H1 (cell line): ENCODE measurements around the gene PNRC2. TPM values are rescaled to one million over a fixed set of nuclear protein-coding genes. Genes with fewer than 3 reads are reported as not detected.

Experiments
- CTCF ChIA-PET: fragments of 300-600 bp; sonication (Branson Sonifier 250); formaldehyde crosslinking; loops from one replicate; lab custom pipeline; 2021; ENCODE audit not compliant: partially characterized antibody; lab: Charles Lee
- POLR2A ChIA-PET: fragments of 300-600 bp; sonication (Branson Sonifier 250); formaldehyde crosslinking; loops from one replicate; lab custom pipeline; 2021; ENCODE audit warnings: inconsistent platforms; ENCODE audit not compliant: partially characterized antibody; lab: Charles Lee
- DNase-seq, 2 experiments: peaks; one replicate each; pipeline versions ENCODE4 v3.0.0 to v3.0.0-alpha.2; 2010 to 2022; ENCODE audit warnings: low spot score in 2 of 2, low read depth in 1 of 2, mixed read lengths in 1 of 2
- FAIRE-seq: peaks from 2 replicates; lab custom pipeline; 2011; peaks lifted over from hg19 to GRCh38; lab: Jason Lieb, UNC
- H2AFZ ChIP-seq: 2 replicates; pipeline ENCODE4 v1.8.1; 2012; ENCODE audit warnings: low read length, inconsistent platforms
- H2AK5ac ChIP-seq: 2 replicates; pipeline ENCODE4 v1.6.1; 2013; ENCODE audit warnings: low read depth, low read length
- H2BK120ac ChIP-seq: replicated peaks from 2 replicates; pipeline ENCODE3; 2013; ENCODE audit warnings: low read depth, low read length, inconsistent platforms
- H2BK12ac ChIP-seq: 2 replicates; pipeline ENCODE4 v1.6.1; 2013; ENCODE audit warnings: low read depth, low read length
- H2BK15ac ChIP-seq: 2 replicates; pipeline ENCODE4 v1.6.1; 2013; ENCODE audit warnings: low read length
- H2BK20ac ChIP-seq: 2 replicates; pipeline ENCODE4 v1.6.1; 2013; ENCODE audit warnings: low read length
- H2BK5ac ChIP-seq: 2 replicates; pipeline ENCODE4 v1.6.1; 2013; ENCODE audit warnings: low read depth, low read length
- H3K14ac ChIP-seq: 2 replicates; pipeline ENCODE4 v1.6.1; 2013; ENCODE audit warnings: inconsistent platforms; ENCODE audit not compliant: insufficient read length
- H3K18ac ChIP-seq: 2 replicates; pipeline ENCODE4 v1.6.1; 2013; ENCODE audit warnings: low read length; ENCODE audit errors: extremely low read depth
- H3K23ac ChIP-seq: 2 replicates; pipeline ENCODE4 v1.6.1; 2013; ENCODE audit warnings: inconsistent platforms; ENCODE audit not compliant: insufficient read length
- H3K23me2 ChIP-seq: 2 replicates; pipeline ENCODE4 v1.6.1; 2013; ENCODE audit warnings: low read depth, low read length
- H3K27ac ChIP-seq: 2 replicates; pipeline ENCODE4 v1.6.1; 2011; ENCODE audit warnings: low read depth, low read length, inconsistent platforms
- H3K27me3 ChIP-seq, 4 experiments: replicated peaks in 1 of 4; 1 replicate in 1 of 4; 2 replicates in 3 of 4; pipeline versions ENCODE4 v1.6.1 to v1.8.1; 2011 to 2013; ENCODE audit warnings: low read length in 3 of 4, mild to moderate bottlenecking in 3 of 4, inconsistent platforms in 2 of 4, mixed read lengths in 2 of 4, moderate library complexity in 1 of 4; ENCODE audit not compliant: control insufficient read depth in 3 of 4, insufficient read depth in 3 of 4; ENCODE audit errors: extremely low read depth in 1 of 4
- H3K36me3 ChIP-seq, 4 experiments: 2 replicates each; pipeline versions ENCODE4 v1.6.1 to v1.8.1; 2011 to 2013; ENCODE audit warnings: mild to moderate bottlenecking in 4 of 4, low read length in 3 of 4, moderate library complexity in 2 of 4, control low read depth in 1 of 4, inconsistent platforms in 1 of 4; ENCODE audit not compliant: insufficient read depth in 4 of 4, control insufficient read depth in 2 of 4
- H3K4ac ChIP-seq: replicated peaks from 2 replicates; pipeline ENCODE3; 2013; ENCODE audit warnings: low read length, low read depth, mixed read lengths, inconsistent platforms; ENCODE audit not compliant: insufficient read length
- H3K4me1 ChIP-seq, 4 experiments: replicated peaks in 1 of 4; 1 replicate in 1 of 4; 2 replicates in 3 of 4; pipeline versions ENCODE4 v1.6.1 to v1.8.1; 2011 to 2013; ENCODE audit warnings: low read length in 3 of 4, inconsistent platforms in 2 of 4, mixed read lengths in 1 of 4; ENCODE audit not compliant: insufficient read depth in 4 of 4, control insufficient read depth in 3 of 4
- H3K4me2 ChIP-seq, 2 experiments: 2 replicates each; pipeline versions ENCODE4 v1.6.1 to v1.8.1; 2011 to 2013; ENCODE audit warnings: low read depth in 2 of 2, low read length in 2 of 2, control low read depth in 1 of 2, inconsistent platforms in 1 of 2, mild to moderate bottlenecking in 1 of 2; ENCODE audit not compliant: insufficient read depth in 1 of 2
- H3K4me3 ChIP-seq, 4 experiments: fragments of 200-600, 300-600 bp in 1 of 4; sonication (generic), shearing (Covaris generic), sonication (Bioruptor Twin) in 1 of 4; 2 replicates each; pipeline versions ENCODE4 v1.5.1 to v1.8.1; 2011 to 2016; ENCODE audit warnings: low read length in 4 of 4, low read depth in 3 of 4, control low read depth in 2 of 4, inconsistent platforms in 2 of 4, mild to moderate bottlenecking in 2 of 4, mixed read lengths in 1 of 4, moderate library complexity in 1 of 4; ENCODE audit not compliant: insufficient read depth in 2 of 4; ENCODE audit errors: extremely low read depth in 1 of 4
- H3K56ac ChIP-seq: replicated peaks from 2 replicates; pipeline ENCODE3; 2013; ENCODE audit warnings: low read depth, mild to moderate bottlenecking, mixed read lengths, low read length, inconsistent platforms; ENCODE audit not compliant: insufficient read length
- H3K79me1 ChIP-seq: 2 replicates; pipeline ENCODE4 v1.6.1; 2013; ENCODE audit warnings: low read depth, low read length, control low read depth
- H3K79me2 ChIP-seq, 2 experiments: 2 replicates each; pipeline versions ENCODE4 v1.6.1 to v1.8.1; 2012 to 2013; ENCODE audit warnings: low read length in 2 of 2, mild to moderate bottlenecking in 2 of 2, inconsistent platforms in 1 of 2; ENCODE audit not compliant: insufficient read depth in 2 of 2, control insufficient read depth in 1 of 2
- H3K9ac ChIP-seq, 4 experiments: replicated peaks in 1 of 4; 1 replicate in 1 of 4; 2 replicates in 3 of 4; pipeline versions ENCODE4 v1.6.1 to v1.8.1; 2011 to 2013; ENCODE audit warnings: low read depth in 3 of 4, low read length in 3 of 4, control low read depth in 2 of 4, mild to moderate bottlenecking in 2 of 4, moderate library complexity in 2 of 4, inconsistent platforms in 1 of 4; ENCODE audit errors: extremely low read depth in 1 of 4
- H3K9me3 ChIP-seq, 2 experiments: 2 replicates each; pipeline versions ENCODE4 v1.6.1 to v1.8.1; 2012 to 2013; ENCODE audit warnings: mild to moderate bottlenecking in 2 of 2, moderate library complexity in 2 of 2, control low read depth in 1 of 2, inconsistent platforms in 1 of 2, low read depth in 1 of 2, low read length in 1 of 2, mixed read lengths in 1 of 2; ENCODE audit not compliant: insufficient read depth in 2 of 2
- H4K20me1 ChIP-seq, 2 experiments: replicated peaks in 1 of 2; 2 replicates each; pipeline versions ENCODE3 to v1.8.1; 2011 to 2013; ENCODE audit warnings: inconsistent platforms in 2 of 2, low read length in 2 of 2, mild to moderate bottlenecking in 1 of 2; ENCODE audit not compliant: insufficient read depth in 2 of 2, control insufficient read depth in 1 of 2
- H4K5ac ChIP-seq: 2 replicates; pipeline ENCODE4 v1.6.1; 2013; ENCODE audit warnings: low read length, low read depth, mixed read lengths, inconsistent platforms; ENCODE audit not compliant: insufficient read length
- H4K8ac ChIP-seq: 2 replicates; pipeline ENCODE4 v1.8.0; 2013; ENCODE audit warnings: mild to moderate bottlenecking, moderate library complexity, low read length, inconsistent platforms; ENCODE audit not compliant: insufficient read depth; ENCODE audit errors: extremely low read depth
- H4K91ac ChIP-seq: replicated peaks from 2 replicates; pipeline ENCODE3; 2013; ENCODE audit warnings: low read length, mixed read lengths, inconsistent platforms; ENCODE audit not compliant: insufficient read length
- ATF3 ChIP-seq: IDR thresholded peaks from 2 replicates; pipeline ENCODE4 v1.6.1; 2011; ENCODE audit warnings: low read depth, mild to moderate bottlenecking, low read length; ENCODE audit not compliant: insufficient read depth
- E2F6 ChIP-seq: IDR thresholded peaks from 2 replicates; pipeline ENCODE4 v1.6.1; 2012; ENCODE audit warnings: inconsistent platforms
- FOSL1 ChIP-seq: IDR thresholded peaks from 2 replicates; pipeline ENCODE4 v1.6.1; 2011; ENCODE audit warnings: mild to moderate bottlenecking, low read depth, low read length, moderate library complexity; ENCODE audit not compliant: insufficient read depth
- HDAC6 ChIP-seq: IDR thresholded peaks from one replicate; pipeline ENCODE4 v1.7.1; 2012; ENCODE audit warnings: low read depth, mild to moderate bottlenecking, inconsistent platforms, low read length, moderate library complexity
- RFX5 ChIP-seq: IDR thresholded peaks from 2 replicates; pipeline ENCODE4 v1.6.1; 2011; ENCODE audit warnings: low read depth, low read length, improper control_type of control experiment, borderline replicate concordance
- SIN3A ChIP-seq, 2 experiments: IDR thresholded peaks in 1 of 2; conservative IDR thresholded peaks in 1 of 2; 2 replicates each; pipeline ENCODE4 v1.6.1; 2011 to 2012; ENCODE audit warnings: low read length in 2 of 2, improper control_type of control experiment in 1 of 2, low read depth in 1 of 2, mild to moderate bottlenecking in 1 of 2
- SIRT6 ChIP-seq: IDR thresholded peaks from one replicate; pipeline ENCODE4 v1.7.1; 2012; ENCODE audit warnings: low read length, inconsistent platforms
- SP4 ChIP-seq: IDR thresholded peaks from 2 replicates; pipeline ENCODE4 v1.6.1; 2012; ENCODE audit warnings: low read length, inconsistent platforms
- TAF1 ChIP-seq: IDR thresholded peaks from 2 replicates; pipeline ENCODE4 v1.6.1; 2011; ENCODE audit warnings: mild to moderate bottlenecking, low read depth, low read length
- TCF12 ChIP-seq: IDR thresholded peaks from 2 replicates; pipeline ENCODE4 v1.6.1; 2011; ENCODE audit warnings: low read depth, mild to moderate bottlenecking, low read length
- WGBS, 2 experiments: shearing (Covaris generic) in 1 of 2; methylation state at CpG; one replicate each; pipeline versions ENCODE4 v1.1.6 to v1.1.7; 2013 to 2015; ENCODE audit warnings: low lambda C conversion rate in 2 of 2, mixed read lengths in 2 of 2, inconsistent platforms in 1 of 2, low coverage in 1 of 2, missing lambda C conversion rate in 1 of 2; ENCODE audit not compliant: insufficient replicate concordance in 2 of 2, insufficient coverage in 1 of 2, insufficient read length in 1 of 2; ENCODE audit errors: extremely low coverage in 1 of 2, missing lambda C conversion rate in 1 of 2; 5-methylcytosine and 5-hydroxymethylcytosine counted together
- polyA plus RNA-seq, 7 experiments: library from polyadenylated mRNA; depleted of rRNA in 3 of 7; stranded (reverse) in 5 of 7; unstranded in 2 of 7; fragments of >200 nt in 5 of 7; fragments of 200-250 nt in 2 of 7; gene quantifications; 1 replicate in 5 of 7; 2 replicates in 1 of 7; 4 replicates in 1 of 7; pipeline versions ENCODE4 v1.2.1 to v1.2.3, GENCODE V29; 2011 to 2013; ENCODE audit warnings: missing spikeins in 2 of 7, mixed read lengths in 2 of 7
- total RNA-seq: library from RNA; stranded (reverse); fragmentation: NEBNext Ultra II Directional; extraction: Animal tissue kit (Norgen Biotek cat#: 25700); gene quantifications from 2 replicates; pipeline ENCODE4 v1.2.1, GENCODE V29; 2021

PNRC2 gene
- total and polyA plus RNA-seq, 2 of the 8 experiments (the other 6 are each of a cell fraction or from before 2014, with no cell fraction given) = 57.5 to 147 TPM

- Histone ChIP-seq H3K56ac (no peak overlapping the region), H3K4me1 (no peaks in the 10 kb centered on the region; a peak in 1 of 7 replicates), H3K23ac (no peak overlapping the region), H4K20me1 (no peaks in the 10 kb centered on the region)
- DNase-seq = no peak
- TF ChIP-seq ATF3 (no peak), SIN3A (conservative IDR thresholded peaks at IDR 0.05 in 1 of 2, IDR thresholded peaks at IDR 0.05 in 1 of 2; ENCODE audit: low read depth in 1 of 2, low read length in 2 of 2) (no peak), FOSL1 (no peak), SIRT6 (no peak), SP4 (no peak), TCF12 (no peak), E2F6 (no peak), RFX5 (no peak), HDAC6 (no peak), TAF1 (no peak)
- TF ChIP-seq, all 59 proteins: peak for 0
- Histone ChIP-seq H3K4me2 (no peak overlapping the region), H2BK20ac (no peak overlapping the region), H2AFZ (no peak overlapping the region), H3K9ac (no peak overlapping the region), H2BK120ac (no peak overlapping the region), H2AK5ac (no peak overlapping the region), H3K14ac (no peak overlapping the region), H3K4me3 (no peak overlapping the region), H2BK12ac (no peak overlapping the region), H2BK5ac (no peak overlapping the region), H4K91ac (no peak overlapping the region), H4K8ac (no peak overlapping the region), H3K36me3 (no peaks in the 10 kb centered on the region), H3K27me3 (no peaks in the 10 kb centered on the region), H3K4ac (no peak overlapping the region), H3K79me1 (no peaks in the 10 kb centered on the region), H3K9me3 (no peaks in the 10 kb centered on the region), H4K5ac (no peak overlapping the region), H2BK15ac (no peak overlapping the region), H3K27ac (no peak overlapping the region), H3K79me2 (no peaks in the 10 kb centered on the region), H3K23me2 (no peaks in the 10 kb centered on the region), H3K18ac (no peak overlapping the region)
- CTCF ChIA-PET = interaction anchor here (0.9 to 1.8 kb wide), 3 partner anchors 16 to 42 kb away, joined by 3 to 4 read pairs (median 3); partner anchors contain the start of gene CNR2
- FAIRE-seq = no peak
- WGBS, 2 experiments = 83% methylated on average over 3 of the region's 3 CpGs; no CpG with 5 or more reads in 1 of the 2 experiments
- POLR2A ChIA-PET = interaction anchor here (1.2 to 1.7 kb wide), 2 partner anchors 8 to 27 kb away, joined by 3 to 5 read pairs; partner anchors contain the start of gene SRSF10
Measured at GRCh38 chr1:23953020-23953419, 6.6 kb upstream of the PNRC2 start.
